ENCODE data around the gene CSF1. TPM values are rescaled to one million over a fixed set of nuclear protein-coding genes. Genes with fewer than 3 reads are reported as not detected.

CSF1 gene
- polyA plus RNA-seq, 1 of the 3 experiments (the other 2 are of a cell fraction): 31.9 TPM

- Histone ChIP-seq H3K27me3 (ENCODE audit: insufficient read depth) (no peaks in the 10 kb centered on the region), H3K9me2 (no peaks in the 10 kb centered on the region), H3F3A (replicated peaks; ENCODE audit: insufficient read depth) (no peaks in the 10 kb centered on the region), H3K4me3 (ENCODE audit: low read depth in 2 of 2, low read length in 1 of 2) (no peak overlapping the region), H3K4me1 (ENCODE audit: control insufficient read depth in 1 of 2, insufficient read depth in 2 of 2, low read depth in 1 of 2, low read length in 1 of 2) (no peaks in the 10 kb centered on the region), H3K4me2 (no peak overlapping the region), H3K9me3 (no peaks in the 10 kb centered on the region), H4K20me1 (ENCODE audit: insufficient read depth) (no peaks in the 10 kb centered on the region), H3K79me2 (ENCODE audit: insufficient read depth) (no peaks in the 10 kb centered on the region), H3K36me3 (replicated peaks in 1 of 2; ENCODE audit: control insufficient read depth in 1 of 2, insufficient read depth in 2 of 2, low read length in 1 of 2) (no peaks in the 10 kb centered on the region), H3K27ac (ENCODE audit: low read depth in 2 of 2, low read length in 1 of 2) (no peak overlapping the region), H3K9ac (no peak overlapping the region), H2AFZ (ENCODE audit: low read depth) (no peak overlapping the region)
- POLR2A ChIA-PET: no interaction called here
- no peak for TF ChIP-seq NRF1 (IDR thresholded peaks at IDR 0.05; ENCODE audit: low read depth, low read length)
- no peak for TF ChIP-seq PBX3 (IDR thresholded peaks at IDR 0.05)
- no peak for TF ChIP-seq CTCF (IDR thresholded peaks at IDR 0.05)
- DNase-seq: no peak
- WGBS (ENCODE audit: low lambda C conversion rate): 94% methylated on average over 8 of the region's 8 CpGs
- CTCF ChIA-PET: no interaction called here
Measured at GRCh38 chr1:109884242-109884891, 26.3 kb upstream of the CSF1 start.

- Histone ChIP-seq H3K27me3 (ENCODE audit: insufficient read depth) (no peaks in the 10 kb centered on the region), H3F3A (replicated peaks; ENCODE audit: insufficient read depth) (no peaks in the 10 kb centered on the region), H3K79me2 (ENCODE audit: insufficient read depth) (no peaks in the 10 kb centered on the region), H3K27ac (ENCODE audit: low read depth in 2 of 2, low read length in 1 of 2) (no peak overlapping the region), H3K4me3 (ENCODE audit: low read depth in 2 of 2, low read length in 1 of 2) (no peak overlapping the region), H3K9me3 (no peaks in the 10 kb centered on the region), H3K4me1 (ENCODE audit: control insufficient read depth in 1 of 2, insufficient read depth in 2 of 2, low read depth in 1 of 2, low read length in 1 of 2) (no peaks in the 10 kb centered on the region), H4K20me1 (ENCODE audit: insufficient read depth) (no peaks in the 10 kb centered on the region), H3K4me2 (no peak overlapping the region), H3K9ac (no peak overlapping the region), H3K36me3 (replicated peaks in 1 of 2; ENCODE audit: control insufficient read depth in 1 of 2, insufficient read depth in 2 of 2, low read length in 1 of 2) (no peaks in the 10 kb centered on the region), H3K9me2 (no peaks in the 10 kb centered on the region), H2AFZ (ENCODE audit: low read depth) (no peak overlapping the region)
- ChIA-PET CTCF (no interaction called here), POLR2A (no interaction called here)
- 89% methylated on average over 3 of the region's 3 CpGs for WGBS (ENCODE audit: low lambda C conversion rate)
- no peak for DNase-seq
- no peak for TF ChIP-seq FOXJ3 (CRISPR knock-in tag; IDR thresholded peaks at IDR 0.05)
- TF ChIP-seq RCOR1 (IDR thresholded peaks at IDR 0.05; ENCODE audit: low read length): no peak
- no peak for TF ChIP-seq SIN3A (IDR thresholded peaks at IDR 0.05; ENCODE audit: borderline replicate concordance, low read depth, low read length)
- TF ChIP-seq MXI1 (IDR thresholded peaks at IDR 0.05; ENCODE audit: low read depth, low read length): no peak
- TF ChIP-seq NRF1 (IDR thresholded peaks at IDR 0.05; ENCODE audit: low read depth, low read length): no peak
- no peak for TF ChIP-seq GABPA (IDR thresholded peaks at IDR 0.05; ENCODE audit: low read depth)
- no peak for TF ChIP-seq MAX (IDR thresholded peaks at IDR 0.05; ENCODE audit: low read depth)
- no peak for TF ChIP-seq SMC3 (IDR thresholded peaks at IDR 0.05; ENCODE audit: low read depth, low read length)
- no peak for TF ChIP-seq FOSL2 (IDR thresholded peaks at IDR 0.05; ENCODE audit: borderline replicate concordance, low read depth)
- TF ChIP-seq USF1 (IDR thresholded peaks at IDR 0.05; ENCODE audit: borderline replicate concordance, low read depth): no peak
- TF ChIP-seq GATA2 (CRISPR knock-in tag; IDR thresholded peaks at IDR 0.05): no peak
- TF ChIP-seq ZBTB33 (IDR thresholded peaks at IDR 0.05; ENCODE audit: borderline replicate concordance, low read depth): no peak
- TF ChIP-seq CTCF (IDR thresholded peaks at IDR 0.05): no peak
- TF ChIP-seq TAF1 (IDR thresholded peaks at IDR 0.05; ENCODE audit: borderline replicate concordance, low read depth, low read length): no peak
- TF ChIP-seq NFIC (IDR thresholded peaks at IDR 0.05; ENCODE audit: borderline replicate concordance): no peak
Measured at GRCh38 chr1:109885589-109885988, 25.1 kb upstream of the CSF1 start.

Measured in SK-N-SH (cell line).